GM19240 (cell line): Measurements from ENCODE around the gene ACTG2.

Source experiments
- DNase-seq: peaks from one replicate; pipeline ENCODE4 v3.0.0; 2011; ENCODE audit warnings: low spot score; ENCODE audit not compliant: insufficient read length

ACTG2 gene

GRCh38 chr2:73911548-73912208, 18.9 kb downstream of the ACTG2 start:
- DNase-seq, result no peak

- no peak for DNase-seq
These were observed 20.7 kb downstream of the ACTG2 start for GRCh38 chr2:73913414-73914054.

GRCh38 chr2:73914667-73915066, 21.9 kb downstream of the ACTG2 start:
- no peak for DNase-seq

GRCh38 chr2:73915437-73915993, 22.7 kb downstream of the ACTG2 start:
- no peak for DNase-seq

- DNase-seq, result no peak
These were observed 23.9 kb downstream of the ACTG2 start for GRCh38 chr2:73916666-73917065.

GRCh38 chr2:73917296-73917695, 24.5 kb downstream of the ACTG2 start:
- DNase-seq, result no peak

GRCh38 chr2:73917696-73918207, 24.9 kb downstream of the ACTG2 start:
- no peak for DNase-seq

- DNase-seq, result no peak
These were observed 26.0 kb downstream of the ACTG2 start for GRCh38 chr2:73918856-73919255.

GRCh38 chr2:73919596-73920228, 26.9 kb downstream of the ACTG2 start:
- no peak for DNase-seq

- no peak for DNase-seq
These were observed 28.1 kb downstream of the ACTG2 start for GRCh38 chr2:73920577-73921545.

GRCh38 chr2:73921581-73921980, 28.8 kb downstream of the ACTG2 start:
- DNase-seq, result no peak

- DNase-seq, result no peak
These were observed 29.9 kb downstream of the ACTG2 start for GRCh38 chr2:73922681-73923080.

- no peak for DNase-seq
These were observed 32.4 kb downstream of the ACTG2 start for GRCh38 chr2:73925033-73925704.

- DNase-seq, result no peak
These were observed 33.2 kb downstream of the ACTG2 start for GRCh38 chr2:73925853-73926492.

GRCh38 chr2:73926493-73927327, 33.9 kb downstream of the ACTG2 start, which contains the start of gene DGUOK:
DGUOK (plus strand) TSS chr2:73926880; CDS start chr2:73926911, 31 bp downstream.
- peak; percentile 87 for DNase-seq

GRCh38 chr2:73927344-73927743, 34.5 kb downstream of the ACTG2 start:
- no peak for DNase-seq

GRCh38 chr2:73928963-73929347, 36.1 kb downstream of the ACTG2 start:
- no peak for DNase-seq

- no peak for DNase-seq
These were observed 37.6 kb downstream of the ACTG2 start for GRCh38 chr2:73930386-73930785.
